GM18502 (cell line): Measurements from ENCODE around the gene TOR4A.
"Not testable (repeated sequence)": the region's sequence is repeated elsewhere in the genome, so short reads cannot be mapped to it uniquely, and the experiment has no call there.

Experiments used
- ATAC-seq: cut with Tn5 transposase; IDR thresholded peaks from one replicate; pipeline ENCODE4 v1.9.1; 2021; ENCODE audit warnings: mild to moderate bottlenecking; ENCODE audit not compliant: unreplicated experiment, poor library complexity

Gene TOR4A

GRCh38 chr9:137251490-137252268 is 25.8 kb upstream of the TOR4A start:
- no peak for ATAC-seq

- ATAC-seq = no peak
These were observed 24.7 kb upstream of the TOR4A start for GRCh38 chr9:137252555-137253506.

DNA sequence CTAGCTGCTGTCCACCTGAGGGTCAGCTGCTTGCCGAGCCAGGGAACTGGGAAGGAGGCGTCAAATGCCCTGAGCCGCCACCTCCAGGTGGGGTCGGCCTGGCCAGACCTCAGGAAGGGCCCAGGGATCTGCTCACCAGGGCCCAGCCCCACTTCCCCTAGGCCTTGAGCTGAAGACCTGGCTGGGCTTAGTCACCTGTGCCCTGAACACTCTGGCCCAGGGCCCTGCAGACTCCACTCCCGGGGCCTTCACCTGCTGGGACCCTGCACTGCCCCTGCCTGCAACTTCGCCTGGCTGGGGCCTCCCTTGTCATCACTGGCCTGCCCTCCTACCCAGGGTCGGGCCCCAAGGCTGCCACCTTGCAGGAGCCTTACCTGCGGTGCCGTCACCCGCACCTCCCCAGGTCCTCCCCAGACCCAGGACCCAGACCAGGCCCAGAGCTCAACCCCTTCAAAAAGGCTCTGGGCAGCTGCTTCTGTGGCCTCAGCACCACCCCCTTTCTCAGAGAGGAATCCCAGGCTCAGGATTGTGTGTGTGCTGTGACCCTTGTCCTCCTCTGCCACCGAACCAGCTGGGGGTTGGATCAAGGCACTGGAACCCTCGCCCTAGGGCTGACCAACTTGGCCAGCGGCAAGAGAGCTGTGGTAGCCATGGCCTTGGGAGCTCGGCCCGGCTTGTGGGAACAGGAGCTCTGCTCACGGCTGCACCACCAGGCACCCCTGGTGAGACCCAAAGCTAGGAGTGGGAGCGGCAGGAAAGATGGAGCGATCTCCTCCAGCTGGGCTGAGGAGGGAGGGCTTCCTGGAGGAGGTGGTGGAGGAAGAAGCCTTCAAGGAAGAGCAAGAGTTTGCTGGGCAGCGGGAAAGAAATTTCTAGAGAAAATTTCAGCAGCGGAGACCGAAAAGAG is 23.6 kb upstream of the TOR4A start:
- ATAC-seq = no peak

DNA sequence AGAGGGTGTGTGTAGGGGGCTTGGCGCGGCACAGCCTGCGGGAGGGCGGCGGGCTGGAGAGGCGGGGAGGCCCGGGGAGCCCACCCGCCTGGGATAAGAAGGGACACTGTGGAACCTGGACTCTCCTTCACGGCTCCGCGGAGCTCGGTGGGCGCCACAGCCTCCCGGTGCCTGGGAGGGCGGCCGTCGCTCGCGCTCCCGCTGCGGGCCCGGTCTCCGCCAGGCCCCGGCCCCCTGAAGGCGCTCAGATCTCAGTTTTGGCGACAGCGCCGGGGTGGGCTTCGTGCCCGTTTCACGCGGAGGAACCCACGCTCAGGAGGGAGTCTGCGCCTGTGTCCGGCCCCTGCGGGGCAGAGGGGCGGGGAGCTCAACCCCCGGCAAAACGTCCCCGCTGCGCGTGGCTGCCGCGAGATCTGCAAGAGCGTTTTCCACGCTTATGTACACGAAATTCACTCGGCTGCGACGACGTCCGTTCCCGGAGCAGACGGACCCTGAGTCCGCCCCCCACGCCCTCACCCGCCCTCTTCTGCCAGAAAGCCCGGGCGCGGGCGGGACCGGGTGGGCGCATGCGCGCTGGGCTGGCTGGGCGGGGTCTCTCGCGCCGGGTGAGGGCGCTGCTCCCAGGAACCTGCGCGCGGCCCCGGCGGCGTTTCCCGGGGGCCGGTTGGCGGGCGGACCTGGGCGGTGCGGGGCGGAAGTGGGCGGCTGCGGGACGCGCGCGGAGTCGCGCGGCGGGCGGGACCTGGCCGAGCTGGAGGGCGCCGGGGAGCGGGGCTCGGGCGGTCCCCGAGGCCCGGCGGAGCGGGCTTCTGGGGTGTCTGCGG is 22.7 kb upstream of the TOR4A start, which contains the start of gene NELFB:
NELFB (plus strand) TSS at position 704 of the 824 bp plus-strand sequence.
- peak; percentile 80 for ATAC-seq

DNA sequence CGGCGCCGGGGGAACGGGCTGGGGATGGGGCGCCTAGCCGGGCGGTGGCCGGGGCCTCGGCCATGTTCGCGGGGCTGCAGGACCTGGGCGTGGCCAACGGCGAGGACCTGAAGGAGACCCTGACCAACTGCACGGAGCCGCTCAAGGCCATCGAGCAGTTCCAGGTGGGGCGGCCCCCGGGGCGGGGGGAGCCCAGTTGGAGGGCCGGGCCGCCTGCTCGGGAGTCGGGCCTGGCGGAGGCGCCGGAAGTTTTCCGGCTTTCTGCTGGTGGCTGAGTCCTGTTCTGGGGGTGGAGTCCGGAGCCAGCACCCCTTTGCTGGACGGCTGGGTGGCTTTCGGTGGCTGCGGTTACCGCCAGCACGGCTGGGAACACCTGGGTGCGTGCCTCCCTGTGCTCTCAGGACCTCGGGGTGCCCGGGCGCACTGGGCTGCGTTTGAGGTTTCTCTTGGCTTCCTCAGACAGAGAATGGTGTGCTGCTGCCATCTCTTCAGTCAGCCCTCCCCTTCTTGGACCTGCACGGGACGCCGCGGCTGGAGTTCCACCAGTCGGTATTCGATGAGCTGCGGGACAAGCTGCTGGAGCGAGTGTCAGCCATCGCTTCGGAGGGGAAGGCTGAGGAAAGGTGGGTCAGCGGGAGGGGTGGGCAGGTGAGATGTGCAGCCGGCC is 21.9 kb upstream of the TOR4A start:
- peak; percentile 26 for ATAC-seq

- no peak for ATAC-seq
These were observed 21.2 kb upstream of the TOR4A start for GRCh38 chr9:137256362-137256761.

GRCh38 chr9:137256856-137257255 is 20.7 kb upstream of the TOR4A start:
- no peak for ATAC-seq

DNA sequence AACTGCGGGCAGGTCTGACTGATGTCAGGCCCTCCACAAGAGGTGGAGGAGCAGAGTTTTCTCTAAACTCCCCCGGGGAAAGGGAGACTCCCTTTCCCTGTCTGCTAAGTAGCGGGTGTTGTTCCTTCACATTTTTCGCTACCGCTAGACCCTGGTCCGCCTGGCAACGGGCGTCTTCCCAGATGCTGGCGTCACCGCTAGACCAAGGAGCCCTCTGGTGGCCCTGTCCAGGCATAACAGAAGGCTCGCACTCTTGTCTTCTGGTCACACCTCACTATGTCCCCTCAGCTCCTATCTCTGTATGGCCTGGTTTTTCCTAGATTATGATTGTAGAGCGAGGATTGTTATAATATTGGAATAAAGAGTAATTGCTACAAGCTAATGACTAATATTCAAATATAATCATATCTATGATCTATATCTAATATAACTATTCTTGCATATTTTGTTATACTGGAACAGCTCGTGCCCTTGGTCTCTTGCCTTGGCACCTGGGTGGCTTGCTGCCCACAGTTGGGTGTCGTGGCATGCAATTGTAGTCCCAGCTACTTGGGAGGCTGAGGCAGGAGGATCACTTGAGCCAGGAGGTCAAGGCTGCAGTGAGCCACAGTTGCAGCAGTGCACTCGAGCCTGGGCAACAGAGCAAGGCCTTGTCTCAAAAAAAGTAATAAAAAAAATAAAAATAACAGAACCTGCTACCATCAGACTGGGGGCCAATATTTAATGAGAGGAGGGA is 15.2 kb upstream of the TOR4A start:
- not testable (repeated sequence) for ATAC-seq

DNA sequence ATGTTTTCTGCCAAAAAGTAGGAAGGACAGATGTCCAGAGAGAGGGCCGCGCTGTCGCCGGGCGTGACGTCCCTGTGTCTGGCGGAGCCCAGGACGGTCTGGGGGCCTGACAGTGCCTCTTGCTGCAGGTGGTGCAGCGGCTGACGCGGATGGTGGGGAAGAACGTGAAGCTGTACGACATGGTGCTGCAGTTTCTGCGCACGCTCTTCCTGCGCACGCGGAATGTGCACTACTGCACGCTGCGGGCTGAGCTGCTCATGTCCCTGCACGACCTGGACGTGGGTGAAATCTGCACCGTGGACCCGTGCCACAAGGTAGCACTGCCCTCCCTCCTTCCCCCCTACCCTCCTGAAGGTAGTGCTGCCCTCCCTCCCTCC is 14.6 kb upstream of the TOR4A start:
- no peak for ATAC-seq

DNA sequence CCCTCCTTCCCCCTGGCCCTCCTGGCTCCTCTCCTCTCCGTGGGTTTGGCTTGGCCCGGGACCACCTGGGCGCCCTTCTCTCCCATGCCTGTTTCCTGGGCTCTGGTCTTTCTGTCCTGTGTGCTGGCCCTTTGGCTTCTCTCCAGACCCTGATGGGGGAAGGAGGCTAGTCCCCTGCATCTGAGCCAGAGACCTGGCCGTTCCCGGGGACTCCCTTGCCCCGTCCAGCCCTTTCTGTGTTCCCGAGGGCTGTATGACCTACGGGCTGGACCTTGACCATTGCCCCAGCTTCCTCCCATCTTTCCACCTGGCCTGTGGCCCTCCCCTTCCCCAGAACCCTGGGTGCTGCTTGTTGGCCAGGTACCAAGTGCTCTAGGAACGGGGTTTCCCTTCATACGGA is 14.0 kb upstream of the TOR4A start:
- no peak for ATAC-seq

DNA sequence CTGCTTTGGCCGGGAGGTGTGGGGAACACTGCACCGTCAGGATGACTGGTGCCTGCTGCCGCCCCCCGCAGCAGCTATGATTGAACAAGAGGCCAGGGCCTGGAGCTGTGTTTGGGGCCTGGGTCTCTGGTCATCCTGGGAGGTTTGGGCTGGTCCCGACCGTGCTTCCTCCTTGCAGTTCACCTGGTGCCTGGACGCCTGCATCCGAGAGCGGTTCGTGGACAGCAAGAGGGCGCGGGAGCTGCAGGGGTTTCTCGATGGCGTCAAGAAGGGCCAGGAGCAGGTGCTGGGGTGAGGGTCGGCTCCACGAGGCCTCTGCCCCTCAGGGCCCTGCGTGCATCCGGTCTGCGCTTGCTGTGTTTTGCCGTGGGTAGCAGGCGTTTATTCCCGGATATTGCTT is 13.5 kb upstream of the TOR4A start:
- no peak for ATAC-seq

DNA sequence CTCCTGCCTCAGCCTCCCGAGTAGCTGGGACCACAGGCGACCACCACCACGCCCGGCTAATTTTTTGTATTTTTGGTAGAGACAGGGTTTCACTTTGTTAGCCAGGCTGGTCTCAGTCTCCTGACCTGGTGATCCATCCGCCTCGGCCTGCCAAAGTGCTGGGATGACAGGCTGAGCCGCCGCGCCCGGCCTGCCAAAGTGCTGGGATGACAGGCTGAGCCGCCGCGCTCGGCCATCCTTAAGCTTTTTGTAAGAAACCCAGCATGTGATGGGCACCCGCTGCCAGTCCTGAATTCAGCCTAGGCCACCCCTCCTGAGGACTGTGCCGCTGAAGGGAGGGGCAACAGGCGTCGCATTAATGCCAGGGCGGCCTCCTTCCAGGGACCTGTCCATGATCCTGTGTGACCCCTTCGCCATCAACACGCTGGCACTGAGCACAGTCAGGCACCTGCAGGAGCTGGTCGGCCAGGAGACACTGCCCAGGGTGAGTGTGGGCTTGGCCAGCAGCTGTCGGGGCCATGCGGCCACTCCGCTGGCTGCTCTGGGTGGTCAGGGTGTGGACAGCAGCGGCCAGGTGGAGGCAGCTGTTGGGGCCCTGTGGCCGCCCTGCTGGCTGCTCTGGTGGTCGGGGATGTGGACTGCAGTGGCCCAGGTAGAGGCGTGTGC is 11.9 kb upstream of the TOR4A start:
- no peak for ATAC-seq

GRCh38 chr9:137266162-137266527 is 11.4 kb upstream of the TOR4A start:
- ATAC-seq = no peak

DNA sequence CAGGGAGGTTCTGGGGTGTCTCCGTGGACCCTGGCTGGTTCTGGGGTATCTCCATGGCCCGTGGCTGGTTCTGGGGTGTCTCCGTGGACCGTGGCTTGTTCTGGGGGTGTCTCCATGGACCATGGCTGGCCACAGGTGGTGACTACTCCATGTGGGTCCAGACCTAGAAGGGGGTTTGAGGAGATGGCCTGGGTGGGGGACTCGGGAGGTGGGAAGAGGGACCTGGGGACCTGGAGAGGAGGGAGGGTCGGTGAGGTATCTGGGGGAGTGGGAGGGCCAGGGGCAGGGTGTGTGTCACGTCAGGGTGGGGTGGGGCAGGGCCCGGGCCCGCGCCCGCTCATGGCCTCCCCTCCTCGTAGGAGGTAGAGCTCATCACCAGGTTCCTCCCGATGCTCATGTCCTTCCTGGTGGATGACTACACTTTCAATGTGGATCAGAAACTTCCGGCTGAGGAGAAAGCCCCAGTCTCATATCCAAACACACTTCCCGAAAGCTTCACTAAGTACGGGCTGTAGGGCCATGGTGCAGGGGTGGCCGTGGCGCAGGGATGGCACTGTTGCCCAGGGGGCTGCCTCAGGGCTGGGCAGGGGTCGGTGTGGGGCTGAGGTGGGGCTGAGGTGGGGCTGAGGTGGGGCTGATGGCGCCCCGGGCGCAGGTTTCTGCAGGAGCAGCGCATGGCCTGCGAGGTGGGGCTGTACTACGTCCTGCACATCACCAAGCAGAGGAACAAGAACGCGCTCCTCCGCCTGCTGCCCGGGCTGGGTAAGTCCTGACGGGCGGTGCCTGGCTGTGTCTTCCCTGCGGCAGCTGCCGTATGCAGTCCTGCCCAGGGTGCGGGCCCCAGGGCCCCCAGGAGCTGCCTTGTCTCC is 10.7 kb upstream of the TOR4A start:
- ATAC-seq = no peak

- no peak for ATAC-seq
These were observed 9.6 kb upstream of the TOR4A start for GRCh38 chr9:137267933-137268355.

- no peak for ATAC-seq
These were observed 8.9 kb upstream of the TOR4A start for GRCh38 chr9:137268538-137269201.
